K562 (cell line): ENCODE measurements around the gene PSAP. TPM values are rescaled to one million over a fixed set of nuclear protein-coding genes. Genes with fewer than 3 reads are reported as not detected.

ENCODE experiments used
- CREB1 ChIP-seq, 2 experiments: sonication (generic) in 1 of 2; formaldehyde crosslinking in 1 of 2; IDR thresholded peaks; 2 replicates each; pipeline versions ENCODE4 v1.6.1 to v1.8.0; 2012 to 2022; ENCODE audit warnings: inconsistent platforms in 1 of 2, mild to moderate bottlenecking in 1 of 2, missing genetic modification reagents in 1 of 2, moderate library complexity in 1 of 2
- CREM ChIP-seq: IDR thresholded peaks from 2 replicates; pipeline ENCODE4 v1.6.1; 2014; ENCODE audit warnings: antibody characterized with exemption, low read depth
- CXXC5 ChIP-seq: fragments of 250-450 bp; sonication (Bioruptor Pico); IDR thresholded peaks from 2 replicates; pipeline ENCODE4 v1.8.0; 2022; ENCODE audit warnings: inconsistent platforms, mild to moderate bottlenecking, moderate library complexity
- DDX20 ChIP-seq: fragments of 450-650 bp; IDR thresholded peaks from 2 replicates; pipeline ENCODE4 v1.6.1; 2016; ENCODE audit warnings: missing genetic modification characterization, low read depth, mild to moderate bottlenecking, missing compliant biosample characterization, moderate library complexity
- DLX4 ChIP-seq: fragments of 250-450 bp; sonication (Bioruptor Pico); IDR thresholded peaks from 2 replicates; pipeline ENCODE4 v1.6.1; 2021; ENCODE audit warnings: mild to moderate bottlenecking
- EWSR1 ChIP-seq: fragments of 450-650 bp; IDR thresholded peaks from 2 replicates; pipeline ENCODE4 v1.6.1; 2018; ENCODE audit warnings: borderline replicate concordance, mild to moderate bottlenecking, low read depth, moderate library complexity; ENCODE audit not compliant: partially characterized antibody
- HDAC8 ChIP-seq: fragments of 450-650 bp; IDR thresholded peaks from 2 replicates; pipeline ENCODE4 v1.6.1; 2016; ENCODE audit warnings: mild to moderate bottlenecking, missing genetic modification characterization, moderate library complexity, missing compliant biosample characterization
- MTA1 ChIP-seq: fragments of 450-650 bp; IDR thresholded peaks from 2 replicates; pipeline ENCODE4 v1.6.1; 2017; ENCODE audit warnings: borderline replicate concordance
- RAD21 ChIP-seq, 2 experiments: fragments of 250-450 bp in 1 of 2; fragments of 450-650 bp in 1 of 2; sonication (Bioruptor Pico) in 1 of 2; formaldehyde crosslinking in 1 of 2; IDR thresholded peaks in 1 of 2; conservative IDR thresholded peaks in 1 of 2; 2 replicates each; pipeline versions ENCODE4 v1.4.0 to v1.8.0; 2020 to 2022; ENCODE audit warnings: mild to moderate bottlenecking in 2 of 2, moderate library complexity in 1 of 2
- THRA ChIP-seq: fragments of 450-650 bp; IDR thresholded peaks from 2 replicates; pipeline ENCODE4 v1.6.1; 2017; ENCODE audit warnings: mild to moderate bottlenecking, moderate library complexity
- ZNF324 ChIP-seq: fragments of 250-450 bp; sonication (Bioruptor Pico); IDR thresholded peaks from 2 replicates; pipeline ENCODE4 v1.4.0; 2020; ENCODE audit warnings: mild to moderate bottlenecking
- ZNF764 ChIP-seq: fragments of 250-450 bp; sonication (Bioruptor Pico); IDR thresholded peaks from 2 replicates; pipeline ENCODE4 v1.4.0; 2020; ENCODE audit warnings: low read depth, mild to moderate bottlenecking, moderate library complexity
- ZNF780A ChIP-seq: fragments of 250-450 bp; sonication (Bioruptor Pico); IDR thresholded peaks from 2 replicates; pipeline ENCODE4 v1.5.0; 2021; ENCODE audit warnings: mild to moderate bottlenecking
- polyA plus RNA-seq, 8 experiments: library from polyadenylated mRNA; depleted of rRNA in 4 of 8; stranded (reverse) in 5 of 8; unstranded in 3 of 8; fragments of >200 nt; fragmentation: Nextera tagmentation in 2 of 8; fragmentation: Illumina TruSeq in 1 of 8; extraction: Ambion mirVana in 2 of 8; extraction: Trizol in 1 of 8; gene quantifications; 2 replicates each; pipeline versions ENCODE4 v1.2.1 to v1.2.3, GENCODE V29; 2011 to 2014; ENCODE audit warnings: inconsistent platforms in 1 of 8, missing spikeins in 1 of 8
- total RNA-seq, 7 experiments: library from RNA; depleted of rRNA in 6 of 7; stranded (reverse); fragments of >200 nt in 6 of 7; fragmentation: Illumina TruSeq in 2 of 7; extraction: Trizol in 2 of 7; gene quantifications; 2 replicates each; pipeline versions ENCODE4 v1.2.1 to v1.2.3, GENCODE V29; 2011 to 2021; ENCODE audit warnings: low replicate concordance in 1 of 7
- TF ChIP-seq, protein P1 (sequence below): sonication (generic); formaldehyde crosslinking; IDR thresholded peaks from 2 replicates; pipeline ENCODE4 v1.8.0; 2022; ENCODE audit warnings: missing genetic modification reagents, mild to moderate bottlenecking, moderate library complexity, borderline replicate concordance
- TF ChIP-seq, protein P2 (sequence below): fragments of 450-650 bp; IDR thresholded peaks from 2 replicates; pipeline ENCODE4 v1.6.1; 2017; ENCODE audit warnings: antibody characterized with exemption
- TF ChIP-seq, protein P3 (sequence below): fragments of 250-450 bp; sonication (Bioruptor Pico); IDR thresholded peaks from 2 replicates; pipeline ENCODE4 v1.5.0; 2021

PSAP gene
- total and polyA plus RNA-seq, 9 of the 15 experiments (the other 6 are each of a cell fraction or from before 2014, with no cell fraction given) = 245 to 700 (median 429) TPM

DNA sequence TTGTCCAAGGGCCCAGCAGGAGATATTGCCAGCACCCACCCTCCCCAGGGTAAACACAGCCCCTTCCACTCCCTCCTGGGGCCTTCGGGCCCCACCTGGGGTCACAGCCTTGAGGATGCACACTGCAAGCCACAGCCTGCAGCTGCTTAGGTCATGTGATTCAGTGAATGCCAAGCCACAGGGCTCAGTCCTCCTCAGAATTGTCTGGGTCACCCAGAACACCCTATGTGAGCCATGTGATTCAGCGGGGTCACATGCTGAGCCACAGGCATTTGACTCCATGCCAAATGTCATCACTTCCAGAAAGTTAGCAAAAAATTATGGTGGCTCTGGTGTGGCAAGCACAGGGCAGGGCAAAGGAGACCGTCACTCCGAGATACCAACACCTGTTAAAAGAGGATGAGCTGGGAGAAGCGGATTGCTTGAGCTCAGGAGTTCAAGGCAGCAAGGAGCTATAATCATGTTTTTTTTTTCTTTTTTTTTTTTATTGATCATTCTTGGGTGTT, 17.2 kb upstream of the PSAP start (continued):
- TF ChIP-seq DLX4 (CRISPR knock-in tag) (no peak), ZNF780A (no peak), CREM (no peak), ZNF764 (CRISPR knock-in tag) (no peak), CREB1 (IDR thresholded peaks at IDR 0.05) (no peak), CREB1 (CRISPR knock-in tag; IDR thresholded peaks at IDR 0.05) (no peak), MTA1 (no peak), HDAC8 (tag) (peak; percentile 50; the same call in 1 of the 2 replicates), DDX20 (tag) (peak; percentile 18; the same call in 1 of the 2 replicates), CXXC5 (peak; percentile 67), ZNF324 (CRISPR knock-in tag) (no peak), RAD21 (CRISPR knock-in tag; conservative IDR thresholded peaks at IDR 0.05 in 1 of 2, IDR thresholded peaks at IDR 0.05 in 1 of 2) (no peak), THRA (no peak), EWSR1 (no peak)
- TF ChIP-seq, protein P1, sequence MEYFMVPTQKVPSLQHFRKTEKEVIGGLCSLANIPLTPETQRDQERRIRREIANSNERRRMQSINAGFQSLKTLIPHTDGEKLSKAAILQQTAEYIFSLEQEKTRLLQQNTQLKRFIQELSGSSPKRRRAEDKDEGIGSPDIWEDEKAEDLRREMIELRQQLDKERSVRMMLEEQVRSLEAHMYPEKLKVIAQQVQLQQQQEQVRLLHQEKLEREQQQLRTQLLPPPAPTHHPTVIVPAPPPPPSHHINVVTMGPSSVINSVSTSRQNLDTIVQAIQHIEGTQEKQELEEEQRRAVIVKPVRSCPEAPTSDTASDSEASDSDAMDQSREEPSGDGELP (CRISPR knock-in tag) = peak; percentile 66
- TF ChIP-seq, protein P2, sequence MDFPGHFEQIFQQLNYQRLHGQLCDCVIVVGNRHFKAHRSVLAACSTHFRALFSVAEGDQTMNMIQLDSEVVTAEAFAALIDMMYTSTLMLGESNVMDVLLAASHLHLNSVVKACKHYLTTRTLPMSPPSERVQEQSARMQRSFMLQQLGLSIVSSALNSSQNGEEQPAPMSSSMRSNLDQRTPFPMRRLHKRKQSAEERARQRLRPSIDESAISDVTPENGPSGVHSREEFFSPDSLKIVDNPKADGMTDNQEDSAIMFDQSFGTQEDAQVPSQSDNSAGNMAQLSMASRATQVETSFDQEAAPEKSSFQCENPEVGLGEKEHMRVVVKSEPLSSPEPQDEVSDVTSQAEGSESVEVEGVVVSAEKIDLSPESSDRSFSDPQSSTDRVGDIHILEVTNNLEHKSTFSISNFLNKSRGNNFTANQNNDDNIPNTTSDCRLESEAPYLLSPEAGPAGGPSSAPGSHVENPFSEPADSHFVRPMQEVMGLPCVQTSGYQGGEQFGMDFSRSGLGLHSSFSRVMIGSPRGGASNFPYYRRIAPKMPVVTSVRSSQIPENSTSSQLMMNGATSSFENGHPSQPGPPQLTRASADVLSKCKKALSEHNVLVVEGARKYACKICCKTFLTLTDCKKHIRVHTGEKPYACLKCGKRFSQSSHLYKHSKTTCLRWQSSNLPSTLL = no peak
- TF ChIP-seq, protein P3, sequence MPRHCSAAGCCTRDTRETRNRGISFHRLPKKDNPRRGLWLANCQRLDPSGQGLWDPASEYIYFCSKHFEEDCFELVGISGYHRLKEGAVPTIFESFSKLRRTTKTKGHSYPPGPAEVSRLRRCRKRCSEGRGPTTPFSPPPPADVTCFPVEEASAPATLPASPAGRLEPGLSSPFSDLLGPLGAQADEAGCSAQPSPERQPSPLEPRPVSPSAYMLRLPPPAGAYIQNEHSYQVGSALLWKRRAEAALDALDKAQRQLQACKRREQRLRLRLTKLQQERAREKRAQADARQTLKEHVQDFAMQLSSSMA (CRISPR knock-in tag) = no peak
- TF ChIP-seq, all 486 proteins: peak for 103
